HepG2 (cell line): ENCODE results near the gene HLCS. TPM values are rescaled to one million over a fixed set of nuclear protein-coding genes. Genes with fewer than 3 reads are reported as not detected.

ENCODE experiments used
- ATAC-seq: fragments of 200-7000 bp; cut with Tn5 transposase; 3 replicates; pipeline ENCODE4 v1.9.1; 2020; ENCODE audit warnings: mild to moderate bottlenecking, moderate library complexity
- BruUV-seq: library from RNA; stranded (reverse); fragments of 400-500 nt; replicated peaks from 2 replicates; lab custom pipeline; 2021; lab: Mats Ljungman, UMichigan
- CTCF ChIA-PET: fragments of 300-600 bp; formaldehyde crosslinking; extraction: SDS; loops from one replicate; lab custom pipeline; 2021; ENCODE audit warnings: low total read pairs, inconsistent platforms, low intra/inter-chr PET ratio; lab: Yijun Ruan, JAX
- POLR2A ChIA-PET: fragments of 350-600 bp; sonication (Branson Sonifier 250); formaldehyde crosslinking; loops from one replicate; lab custom pipeline; 2020; ENCODE audit warnings: antibody characterized with exemption, inconsistent platforms; lab: Yijun Ruan, JAX
- DNase-seq: peaks from one replicate; pipeline ENCODE4 v3.0.0-alpha.2; 2015; ENCODE audit warnings: low spot score
- FAIRE-seq: peaks from 3 replicates; lab custom pipeline; 2011; peaks lifted over from hg19 to GRCh38; lab: Jason Lieb, UNC
- H2AFZ ChIP-seq: one replicate; pipeline ENCODE4 v1.6.1; 2011; ENCODE audit warnings: low read length, inconsistent platforms
- H3K27ac ChIP-seq: fragments of 300-600 bp; 3 replicates; pipeline ENCODE4 v1.8.0; 2011; ENCODE audit warnings: mixed run types, mild to moderate bottlenecking, mixed read lengths, low read length, inconsistent platforms; ENCODE audit not compliant: insufficient read depth; ENCODE audit errors: extremely low read length
- H3K27me3 ChIP-seq, 2 experiments: fragments of 200-600 bp in 1 of 2; 2 replicates in 1 of 2; 3 replicates in 1 of 2; pipeline versions ENCODE4 v1.6.0 to v1.8.0; 2011; ENCODE audit warnings: low read length in 2 of 2, mild to moderate bottlenecking in 2 of 2, moderate library complexity in 2 of 2, inconsistent platforms in 1 of 2; ENCODE audit not compliant: insufficient read depth in 2 of 2, control insufficient read depth in 1 of 2
- H3K36me3 ChIP-seq, 2 experiments: fragments of 200-600 bp in 1 of 2; replicated peaks in 1 of 2; 2 replicates in 1 of 2; 3 replicates in 1 of 2; pipeline versions ENCODE4 v1.5.1 to v1.8.0; 2011; ENCODE audit warnings: low read length in 2 of 2, inconsistent platforms in 1 of 2; ENCODE audit not compliant: insufficient read depth in 2 of 2, control insufficient read depth in 1 of 2
- H3K4me1 ChIP-seq: 2 replicates; pipeline ENCODE4 v1.5.1; 2012; ENCODE audit warnings: low read length, inconsistent platforms; ENCODE audit not compliant: insufficient read depth
- H3K4me2 ChIP-seq: 2 replicates; pipeline ENCODE4 v1.6.0; 2011; ENCODE audit warnings: low read depth, low read length, inconsistent platforms
- H3K4me3 ChIP-seq, 3 experiments: fragments of 200-600 bp in 1 of 3; sonication (generic), shearing (Covaris generic) in 1 of 3; replicated peaks in 1 of 3; 2 replicates each; pipeline ENCODE4 v1.5.1; 2011 to 2016; ENCODE audit warnings: low read length in 3 of 3, inconsistent platforms in 2 of 3, low read depth in 2 of 3, mild to moderate bottlenecking in 2 of 3, control low read depth in 1 of 3, mixed read lengths in 1 of 3; ENCODE audit not compliant: insufficient read depth in 1 of 3
- H3K79me2 ChIP-seq: one replicate; pipeline ENCODE4 v1.6.1; 2011; ENCODE audit warnings: low read length, inconsistent platforms; ENCODE audit not compliant: insufficient read depth
- H3K9ac ChIP-seq: 2 replicates; pipeline ENCODE4 v1.6.0; 2011; ENCODE audit warnings: mild to moderate bottlenecking, low read depth, low read length, inconsistent platforms; ENCODE audit not compliant: insufficient read depth
- H3K9me3 ChIP-seq: 2 replicates; pipeline ENCODE4 v1.5.1; 2012; ENCODE audit warnings: mild to moderate bottlenecking, low read length
- H4K20me1 ChIP-seq: 2 replicates; pipeline ENCODE4 v1.6.0; 2011; ENCODE audit warnings: inconsistent platforms, mild to moderate bottlenecking, low read length, moderate library complexity; ENCODE audit not compliant: insufficient read depth
- ARID3A ChIP-seq: IDR thresholded peaks from 2 replicates; pipeline ENCODE4 v1.6.1; 2012; ENCODE audit warnings: low read depth, low read length, improper control_type of control experiment
- ATM ChIP-seq: fragments of 450-650 bp; IDR thresholded peaks from 2 replicates; pipeline ENCODE4 v1.7.1; 2017; ENCODE audit warnings: mild to moderate bottlenecking, borderline replicate concordance
- FOXO1 ChIP-seq: sonication (generic); formaldehyde crosslinking; IDR thresholded peaks from 2 replicates; pipeline ENCODE4 v1.4.0; 2020; ENCODE audit warnings: missing genetic modification reagents
- FOXP1 ChIP-seq, 2 experiments: fragments of 450-650 bp in 1 of 2; IDR thresholded peaks; 2 replicates each; pipeline ENCODE4 v1.6.1; 2017 to 2018; ENCODE audit warnings: antibody characterized with exemption in 1 of 2
- GPBP1L1 ChIP-seq: sonication (generic); formaldehyde crosslinking; IDR thresholded peaks from 2 replicates; pipeline ENCODE4 v1.5.0; 2020; ENCODE audit warnings: mild to moderate bottlenecking, missing genetic modification reagents
- PLSCR1 ChIP-seq: sonication (generic); formaldehyde crosslinking; IDR thresholded peaks from 2 replicates; pipeline ENCODE4 v1.5.0; 2020; ENCODE audit warnings: missing genetic modification reagents, mild to moderate bottlenecking, borderline replicate concordance
- SALL2 ChIP-seq: sonication (generic); formaldehyde crosslinking; IDR thresholded peaks from 2 replicates; pipeline ENCODE4 v1.8.1; 2023; ENCODE audit warnings: mild to moderate bottlenecking, missing genetic modification reagents, inconsistent platforms
- THAP8 ChIP-seq: sonication (generic); formaldehyde crosslinking; IDR thresholded peaks from 2 replicates; pipeline ENCODE4 v1.5.1; 2020; ENCODE audit warnings: missing genetic modification reagents, mild to moderate bottlenecking, borderline replicate concordance
- TIGD3 ChIP-seq: sonication (generic); formaldehyde crosslinking; IDR thresholded peaks from 2 replicates; pipeline ENCODE4 v1.5.1; 2020; ENCODE audit warnings: mild to moderate bottlenecking, missing genetic modification reagents, borderline replicate concordance
- ZFP37 ChIP-seq: sonication (generic); formaldehyde crosslinking; IDR thresholded peaks from 2 replicates; pipeline ENCODE4 v1.4.0; 2020; ENCODE audit warnings: missing genetic modification reagents, borderline replicate concordance
- ZKSCAN5 ChIP-seq: sonication (generic); formaldehyde crosslinking; IDR thresholded peaks from 2 replicates; pipeline ENCODE4 v1.5.1; 2020; ENCODE audit warnings: mild to moderate bottlenecking, missing genetic modification reagents
- ZNF253 ChIP-seq: sonication (generic); formaldehyde crosslinking; IDR thresholded peaks from 2 replicates; pipeline ENCODE4 v1.8.0; 2022; ENCODE audit warnings: mild to moderate bottlenecking, missing genetic modification reagents, borderline replicate concordance
- ZNF383 ChIP-seq: sonication (generic); formaldehyde crosslinking; IDR thresholded peaks from 2 replicates; pipeline ENCODE4 v1.4.0; 2020; ENCODE audit warnings: missing genetic modification reagents, mild to moderate bottlenecking, borderline replicate concordance
- ZNF546 ChIP-seq: sonication (generic); formaldehyde crosslinking; conservative IDR thresholded peaks from 2 replicates; pipeline ENCODE4 v1.8.1; 2023; ENCODE audit warnings: mild to moderate bottlenecking, missing genetic modification reagents
- in situ Hi-C: cut with HindIII; loops from 2 replicates; pipeline ENCODE4 v1.10.0; 2017; ENCODE audit warnings: low pct_unique_long_range_greater_than_20kb; ENCODE audit not compliant: extremely low pct_ligation_motif_present
- intact Hi-C: fragments of 100-400 bp; cut with micrococcal nuclease; formaldehyde crosslinking; loops from one replicate; pipeline ENCODE4 v1.10.0; 2022; ENCODE audit not compliant: unreplicated experiment
- polyA plus RNA-seq, 8 experiments: library from polyadenylated mRNA; depleted of rRNA in 3 of 8; stranded (reverse) in 7 of 8; unstranded in 1 of 8; fragments of >200 nt; fragmentation: Illumina TruSeq in 4 of 8; extraction: Trizol in 4 of 8; gene quantifications; 2 replicates each; pipeline versions ENCODE4 v1.2.1 to v1.2.3, GENCODE V29; 2011 to 2016; ENCODE audit warnings: low read depth in 4 of 8, missing spikeins in 1 of 8, mixed read lengths in 1 of 8; ENCODE audit not compliant: insufficient read depth in 1 of 8
- total RNA-seq, 5 experiments: library from RNA; depleted of rRNA; stranded (reverse); fragments of >200 nt; fragmentation: Illumina TruSeq; extraction: Trizol; gene quantifications; 2 replicates each; pipeline ENCODE4 v1.2.3, GENCODE V29; 2016; ENCODE audit warnings: low read depth in 1 of 5

HLCS gene
- total and polyA plus RNA-seq, 2 of the 13 experiments (the other 11 are each of a cell fraction or from before 2014, with no cell fraction given) = 7.9 to 12.3 TPM

- Histone ChIP-seq H4K20me1 (no peaks in the 10 kb centered on the region), H3K4me2 (peak overlapping the region; percentile 76), H3K79me2 (no peaks in the 10 kb centered on the region), H2AFZ (no peak overlapping the region), H3K9me3 (no peaks in the 10 kb centered on the region), H3K27ac (peak overlapping the region; percentile 69), H3K27me3 (no peaks in the 10 kb centered on the region), H3K4me3 (no peak overlapping the region), H3K36me3 (no peaks in the 10 kb centered on the region), H3K9ac (peak overlapping the region; percentile 25; the same call in 1 of the 2 replicates), H3K4me1 (peaks cover 54% of the 10 kb centered on the region)
- DNase-seq (peak; percentile 68), ATAC-seq (no peak), FAIRE-seq (peak; percentile 37)
- CTCF ChIA-PET = interaction anchor here (0.7 to 1.3 kb wide), 2 partner anchors 11 to 21 kb away, joined by 3 read pairs; no protein-coding TSS in a partner anchor
- in situ Hi-C loops (no loop called here), intact Hi-C loops (loop anchor here (5.0 kb wide), 1 partner anchor 84 kb away; the partner anchor contains the start of genes PIGP and TTC3)
- POLR2A ChIA-PET = interaction anchor here (0.8 to 2.4 kb wide), 9 partner anchors 9 to 508 kb away, joined by 3 to 11 read pairs (median 8); partner anchors contain the start of genes CLDN14, DYRK1A, HLCS and PIGP
- no TSS peak for BruUV-seq
- no peak for TF ChIP-seq GPBP1L1
- no peak for TF ChIP-seq ZNF546
- TF ChIP-seq FOXP1 (IDR thresholded peaks at IDR 0.05) = no peak
- peak; percentile 81 for TF ChIP-seq FOXP1 (CRISPR knock-in tag; IDR thresholded peaks at IDR 0.05)
- no peak for TF ChIP-seq PLSCR1
- TF ChIP-seq ZKSCAN5 (CRISPR knock-in tag) = no peak
- no peak for TF ChIP-seq TIGD3 (CRISPR knock-in tag)
- TF ChIP-seq ZFP37 = no peak
- no peak for TF ChIP-seq SALL2 (CRISPR knock-in tag)
- no peak for TF ChIP-seq FOXO1 (CRISPR knock-in tag)
- TF ChIP-seq ZNF383 = no peak
- no peak for TF ChIP-seq THAP8 (CRISPR knock-in tag)
- TF ChIP-seq ARID3A = 0 out of 2 replicates have a peak, but pooled peaks have one; percentile 14
- no peak for TF ChIP-seq ZNF253 (CRISPR knock-in tag)
- no peak for TF ChIP-seq ATM
These were observed 21.4 kb upstream of the HLCS start for GRCh38 chr21:36987845-36988244.
